T-cell (primary cell): ENCODE measurements around the gene HDAC5. TPM values are rescaled to one million over a fixed set of nuclear protein-coding genes. Genes with fewer than 3 reads are reported as not detected.
"Not testable (repeated sequence)": the region's sequence is repeated elsewhere in the genome, so short reads cannot be mapped to it uniquely, and the experiment has no call there.

ENCODE experiments used
- ATAC-seq, 4 experiments: fragments of 200-7000 bp in 3 of 4; fragments of 150-1000 bp in 1 of 4; cut with Tn5 transposase; replicated peaks in 1 of 4; 1 replicate in 3 of 4; 2 replicates in 1 of 4; pipeline ENCODE4 v1.10.0; 2021; ENCODE audit warnings: moderate library complexity in 3 of 4, mild to moderate bottlenecking in 2 of 4, moderate number of reproducible peaks in 1 of 4
- CTCF ChIA-PET, 2 donors: fragments of 300-600 bp; sonication (Branson Sonifier 250); formaldehyde crosslinking; loops; one replicate each; lab custom pipeline; 2022; ENCODE audit warnings: antibody characterized with exemption in 2 of 2; lab: Charles Lee
- POLR2A ChIA-PET, 2 donors: fragments of 300-600 bp; sonication (Branson Sonifier 250); formaldehyde crosslinking; loops; one replicate each; lab custom pipeline; 2022; ENCODE audit warnings: antibody characterized with exemption in 2 of 2; lab: Charles Lee
- DNase-seq, 35 experiments: peaks; one replicate each; pipeline versions ENCODE4 v3.0.0 to v3.0.0-alpha.2; 2013 to 2023
- H3K27ac ChIP-seq: one replicate; pipeline ENCODE4 v1.5.1; 2013; ENCODE audit warnings: low read length
- H3K27me3 ChIP-seq, 2 experiments: replicated peaks in 1 of 2; 1 replicate in 1 of 2; 2 replicates in 1 of 2; pipeline versions ENCODE4 v1.6.1 to v1.7.0; 2013; ENCODE audit warnings: low read length in 1 of 2, mixed read lengths in 1 of 2; ENCODE audit not compliant: control insufficient read depth in 2 of 2, insufficient read depth in 2 of 2; ENCODE audit errors: extremely low read depth in 1 of 2
- H3K36me3 ChIP-seq, 2 donors: 1 replicate in 1 of 2; 2 replicates in 1 of 2; pipeline versions ENCODE4 v1.6.1 to v1.7.0; 2013; ENCODE audit warnings: low read length in 1 of 2; ENCODE audit not compliant: control insufficient read depth in 2 of 2, insufficient read depth in 1 of 2; ENCODE audit errors: extremely low read depth in 1 of 2
- H3K4me1 ChIP-seq, 2 experiments: 1 replicate in 1 of 2; 2 replicates in 1 of 2; pipeline versions ENCODE4 v1.6.1 to v1.7.0; 2013; ENCODE audit warnings: low read length in 2 of 2, mixed read lengths in 1 of 2; ENCODE audit not compliant: insufficient read depth in 2 of 2, control insufficient read depth in 1 of 2; ENCODE audit errors: extremely low read depth in 1 of 2
- H3K4me3 ChIP-seq, 2 donors: 1 replicate in 1 of 2; 2 replicates in 1 of 2; pipeline versions ENCODE4 v1.5.1 to v1.7.0; 2013; ENCODE audit warnings: mild to moderate bottlenecking in 2 of 2, low read length in 1 of 2, moderate library complexity in 1 of 2; ENCODE audit not compliant: control insufficient read depth in 1 of 2; ENCODE audit errors: extremely low read depth in 1 of 2
- H3K9me3 ChIP-seq: 2 replicates; pipeline ENCODE4 v1.7.0; 2013
- H3K27ac Mint-ChIP-seq, 2 donors: one replicate each; pipeline ENCODE4 v1.8.0; 2020 to 2021; ENCODE audit warnings: mild to moderate bottlenecking in 2 of 2, mixed read lengths in 2 of 2
- H3K27me3 Mint-ChIP-seq, 2 donors: one replicate each; pipeline ENCODE4 v1.8.0; 2021 to 2022; ENCODE audit warnings: mixed read lengths in 2 of 2
- H3K36me3 Mint-ChIP-seq: one replicate; pipeline ENCODE4 v1.8.0; 2021; ENCODE audit warnings: mixed read lengths
- H3K4me1 Mint-ChIP-seq, 3 donors: one replicate each; pipeline ENCODE4 v1.8.0; 2020 to 2022; ENCODE audit warnings: mixed read lengths in 3 of 3, mild to moderate bottlenecking in 1 of 3
- H3K4me3 Mint-ChIP-seq, 3 donors: one replicate each; pipeline ENCODE4 v1.8.0; 2020 to 2022; ENCODE audit warnings: mild to moderate bottlenecking in 3 of 3, mixed read lengths in 3 of 3, moderate library complexity in 3 of 3
- H3K9me3 Mint-ChIP-seq, 3 donors: one replicate each; pipeline ENCODE4 v1.8.0; 2020 to 2022; ENCODE audit warnings: mixed read lengths in 3 of 3
- WGBS: methylation state at CpG from one replicate; pipeline ENCODE4 v1.1.5; 2013; ENCODE audit warnings: missing lambda C conversion rate; ENCODE audit not compliant: insufficient coverage; 5-methylcytosine and 5-hydroxymethylcytosine counted together
- total RNA-seq, 35 experiments: library from RNA in 6 of 35; stranded (reverse) in 6 of 35; fragments of 120-200 nt in 1 of 35; gene quantifications; one replicate each; pipeline versions ENCODE4 v1.2.1 to v1.2.4 and lab custom pipeline; 2013 to 2026

Gene HDAC5
- total RNA-seq, 5 donors from 2014 or later (not counting 1 experiment from before 2014, with no cell fraction given) = 68.6 to 81.4 (median 72.8) TPM

DNA sequence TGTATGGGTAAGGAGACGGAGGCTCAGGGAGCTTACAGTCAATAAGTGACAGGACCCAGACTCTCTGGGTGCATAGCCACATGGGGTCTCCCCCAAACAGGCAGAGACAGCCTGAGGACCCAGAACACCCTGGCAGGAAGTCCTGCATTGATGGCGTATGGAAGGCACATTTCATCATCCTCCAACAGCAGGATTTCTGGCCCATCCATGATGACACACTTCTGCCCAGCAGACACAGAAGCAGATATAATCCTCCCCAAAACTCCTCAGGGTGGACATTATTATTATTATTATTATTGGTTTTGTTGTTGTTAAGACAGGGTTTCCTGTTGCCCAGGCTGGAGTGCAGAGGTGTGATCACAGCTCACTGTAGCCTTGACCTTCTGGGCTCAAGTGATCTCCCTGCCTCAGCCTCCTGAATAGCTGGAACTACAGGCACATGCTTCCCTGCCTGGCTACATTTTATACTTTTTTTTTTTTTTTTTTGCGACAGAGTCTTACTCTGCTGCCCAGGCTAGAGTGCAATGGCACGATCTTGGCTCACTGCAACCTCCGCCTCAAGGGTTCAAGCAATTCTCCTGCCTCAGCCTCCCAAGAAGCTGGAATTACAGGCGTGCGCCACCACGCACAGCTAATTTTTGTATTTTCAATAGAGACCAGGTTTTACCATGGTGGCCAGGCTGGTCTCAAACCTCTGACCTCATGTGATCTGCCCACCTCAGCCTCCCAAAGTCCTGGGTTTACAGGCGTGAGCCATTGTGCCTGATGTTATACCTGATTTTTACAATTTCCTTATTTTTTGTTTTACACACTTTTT, 11.5 kb upstream of the HDAC5 start:
- H3K27me3 Mint-ChIP-seq = peaks cover 5 to 17% of the 10 kb centered on the region in 2 donors
- ATAC-seq (no peak), DNase-seq (no peak)
- POLR2A ChIA-PET = no interaction called here
- CTCF ChIA-PET = interaction anchor here (0.5 to 0.7 kb wide), 3 partner anchors 14 to 128 kb away, joined by 4 to 6 read pairs (median 4); no protein-coding TSS in a partner anchor
- WGBS = 95% methylated on average over 8 of the region's 9 CpGs
- Histone ChIP-seq H3K27ac (no peak overlapping the region), H3K9me3 (no peaks in the 10 kb centered on the region), H3K4me3 (no peak overlapping the region), H3K4me1 (no peaks in the 10 kb centered on the region), H3K36me3 (no peaks in the 10 kb centered on the region), H3K27me3 (peaks cover 0 to 15% of the 10 kb centered on the region in 2 experiments)
- H3K36me3 Mint-ChIP-seq = no peaks in the 10 kb centered on the region
- peaks cover 0 to 8% (median 3%) of the 10 kb centered on the region in 3 donors for H3K4me1 Mint-ChIP-seq
- no peaks in the 10 kb centered on the region for H3K9me3 Mint-ChIP-seq
- no peak overlapping the region for H3K27ac Mint-ChIP-seq
- no peak overlapping the region for H3K4me3 Mint-ChIP-seq

GRCh38 chr17:44133918-44134476, 10.6 kb upstream of the HDAC5 start:
- Mint-ChIP-seq H3K27ac (no peak overlapping the region), H3K27me3 (peaks cover 5 to 17% of the 10 kb centered on the region in 2 donors), H3K36me3 (no peaks in the 10 kb centered on the region), H3K4me1 (peaks cover 0 to 8% (median 3%) of the 10 kb centered on the region in 3 donors), H3K9me3 (no peaks in the 10 kb centered on the region), H3K4me3 (no peak overlapping the region)
- WGBS = 70% methylated on average over 4 of the region's 4 CpGs
- H3K4me3 ChIP-seq = no peak overlapping the region
- no peaks in the 10 kb centered on the region for H3K36me3 ChIP-seq
- no peak for DNase-seq
- no peaks in the 10 kb centered on the region for H3K9me3 ChIP-seq
- CTCF ChIA-PET = no interaction called here
- no peak overlapping the region for H3K27ac ChIP-seq
- H3K27me3 ChIP-seq = peaks cover 0 to 13% of the 10 kb centered on the region in 2 experiments
- no peak for ATAC-seq
- no peaks in the 10 kb centered on the region for H3K4me1 ChIP-seq
- POLR2A ChIA-PET = no interaction called here

- Histone ChIP-seq H3K27me3 (no peaks in the 10 kb centered on the region), H3K4me3 (no peak overlapping the region), H3K4me1 (no peaks in the 10 kb centered on the region), H3K27ac (no peak overlapping the region), H3K9me3 (no peaks in the 10 kb centered on the region), H3K36me3 (no peaks in the 10 kb centered on the region)
- DNase-seq = no peak
- CTCF ChIA-PET = interaction anchor here in 1 of 2 donors (1.0 kb wide), 1 partner anchor 9 kb away, joined by 3 read pairs; the partner anchor contains the start of gene HDAC5
- POLR2A ChIA-PET = interaction anchor here in 1 of 2 donors (0.6 kb wide), 1 partner anchor 367 kb away, joined by 3 read pairs; no protein-coding TSS in a partner anchor
- no peaks in the 10 kb centered on the region for H3K4me1 Mint-ChIP-seq
- ATAC-seq = no peak
- H3K36me3 Mint-ChIP-seq = no peaks in the 10 kb centered on the region
- no peaks in the 10 kb centered on the region for H3K9me3 Mint-ChIP-seq
- no peak overlapping the region for H3K4me3 Mint-ChIP-seq
- H3K27me3 Mint-ChIP-seq = peaks cover 0 to 2% of the 10 kb centered on the region in 2 donors
- H3K27ac Mint-ChIP-seq = no peak overlapping the region
Observed at GRCh38 chr17:44132275-44132821, 8.9 kb upstream of the HDAC5 start.

DNA sequence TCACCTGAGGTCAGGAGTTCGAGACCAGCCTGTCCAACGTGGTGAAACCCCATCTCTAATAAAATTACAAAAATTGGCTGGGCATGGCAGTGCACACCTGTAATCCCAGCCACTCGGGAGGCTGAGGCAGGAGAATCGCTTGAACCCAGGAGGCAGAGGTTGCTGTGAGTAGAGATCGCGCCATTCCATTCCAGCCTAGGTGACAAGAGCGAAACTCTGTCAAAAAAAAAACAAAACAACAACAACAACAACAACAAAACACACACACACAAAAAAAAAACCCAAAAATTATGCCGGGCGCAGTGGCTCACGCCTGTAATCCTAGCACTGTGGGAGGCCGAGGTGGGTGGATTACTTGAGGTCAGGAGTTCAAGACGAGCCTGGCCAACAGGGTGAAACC, 7.9 kb upstream of the HDAC5 start:
- H3K36me3 Mint-ChIP-seq, DNase-seq, H3K4me1 ChIP-seq, H3K27ac Mint-ChIP-seq, H3K27me3 ChIP-seq, H3K4me3 Mint-ChIP-seq, POLR2A ChIA-PET, H3K4me3 ChIP-seq, H3K36me3 ChIP-seq, H3K27me3 Mint-ChIP-seq, H3K4me1 Mint-ChIP-seq, ATAC-seq, H3K9me3 ChIP-seq, H3K27ac ChIP-seq, H3K9me3 Mint-ChIP-seq, CTCF ChIA-PET: not testable (repeated sequence)
- 68% methylated on average over 2 of the region's 12 CpGs for WGBS

- Mint-ChIP-seq H3K27me3 (no peaks in the 10 kb centered on the region), H3K4me3 (no peak overlapping the region), H3K4me1 (no peaks in the 10 kb centered on the region), H3K9me3 (no peaks in the 10 kb centered on the region), H3K36me3 (no peaks in the 10 kb centered on the region), H3K27ac (no peak overlapping the region)
- Histone ChIP-seq H3K27ac (no peak overlapping the region), H3K27me3 (no peaks in the 10 kb centered on the region), H3K4me1 (no peaks in the 10 kb centered on the region), H3K36me3 (no peaks in the 10 kb centered on the region), H3K9me3 (no peaks in the 10 kb centered on the region), H3K4me3 (no peak overlapping the region)
- ChIA-PET POLR2A (no interaction called here), CTCF (no interaction called here)
- WGBS = 73% methylated on average over 3 of the region's 5 CpGs
- ATAC-seq (no peak), DNase-seq (no peak)
Observed at GRCh38 chr17:44130693-44131349, 7.4 kb upstream of the HDAC5 start.

DNA sequence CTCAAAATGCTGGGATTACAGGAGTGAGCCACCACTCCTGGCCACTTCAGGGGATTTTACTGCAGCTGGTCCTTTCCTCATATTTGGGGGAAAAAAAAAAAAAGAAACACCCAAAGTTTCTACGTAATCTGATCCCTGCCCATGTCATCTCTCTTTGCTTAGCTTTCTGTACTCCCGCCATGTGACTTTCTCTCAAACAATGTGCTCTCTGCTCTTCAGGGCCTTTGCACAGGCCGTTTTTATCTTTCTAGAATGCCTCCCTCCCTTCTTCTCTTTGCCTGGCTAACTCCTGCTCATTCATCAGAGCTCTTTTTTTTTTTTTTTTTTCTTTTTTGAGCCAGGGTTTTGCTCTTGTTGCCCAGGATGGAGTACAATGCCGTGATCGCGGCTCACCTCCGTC, 4.9 kb upstream of the HDAC5 start:
- no peaks in the 10 kb centered on the region for H3K9me3 ChIP-seq
- no peaks in the 10 kb centered on the region for H3K27me3 ChIP-seq
- Mint-ChIP-seq H3K9me3 (no peaks in the 10 kb centered on the region), H3K4me1 (peaks cover 7 to 10% (median 8%) of the 10 kb centered on the region in 3 donors), H3K4me3 (no peak overlapping the region), H3K27me3 (no peaks in the 10 kb centered on the region), H3K27ac (no peak overlapping the region), H3K36me3 (no peaks in the 10 kb centered on the region)
- peaks cover 4 to 11% of the 10 kb centered on the region in 2 experiments for H3K4me1 ChIP-seq
- ATAC-seq (no peak), DNase-seq (no peak)
- no peak overlapping the region for H3K27ac ChIP-seq
- ChIA-PET CTCF (interaction anchor here in 1 of 2 donors (0.7 kb wide), 1 partner anchor 220 kb away, joined by 3 read pairs; no protein-coding TSS in a partner anchor), POLR2A (interaction anchor here (0.6 kb wide), 2 partner anchors 11 to 170 kb away, joined by 3 to 5 read pairs; no protein-coding TSS in a partner anchor)
- WGBS = 83% methylated on average over 3 of the region's 7 CpGs
- H3K4me3 ChIP-seq = no peak overlapping the region
- H3K36me3 ChIP-seq = no peaks in the 10 kb centered on the region
